CD4-positive, alpha-beta T cell treated with Interleukin-17A for 1 hour (primary cell): ENCODE data around the gene PPRC1.

ENCODE experiments used
- DNase-seq: peaks from one replicate; pipeline ENCODE4 v3.0.0-alpha.2; 2020

Gene PPRC1

GRCh38 chr10:102119417-102120141, 13.3 kb upstream of the PPRC1 start:
- DNase-seq, result peak; percentile 76

DNA sequence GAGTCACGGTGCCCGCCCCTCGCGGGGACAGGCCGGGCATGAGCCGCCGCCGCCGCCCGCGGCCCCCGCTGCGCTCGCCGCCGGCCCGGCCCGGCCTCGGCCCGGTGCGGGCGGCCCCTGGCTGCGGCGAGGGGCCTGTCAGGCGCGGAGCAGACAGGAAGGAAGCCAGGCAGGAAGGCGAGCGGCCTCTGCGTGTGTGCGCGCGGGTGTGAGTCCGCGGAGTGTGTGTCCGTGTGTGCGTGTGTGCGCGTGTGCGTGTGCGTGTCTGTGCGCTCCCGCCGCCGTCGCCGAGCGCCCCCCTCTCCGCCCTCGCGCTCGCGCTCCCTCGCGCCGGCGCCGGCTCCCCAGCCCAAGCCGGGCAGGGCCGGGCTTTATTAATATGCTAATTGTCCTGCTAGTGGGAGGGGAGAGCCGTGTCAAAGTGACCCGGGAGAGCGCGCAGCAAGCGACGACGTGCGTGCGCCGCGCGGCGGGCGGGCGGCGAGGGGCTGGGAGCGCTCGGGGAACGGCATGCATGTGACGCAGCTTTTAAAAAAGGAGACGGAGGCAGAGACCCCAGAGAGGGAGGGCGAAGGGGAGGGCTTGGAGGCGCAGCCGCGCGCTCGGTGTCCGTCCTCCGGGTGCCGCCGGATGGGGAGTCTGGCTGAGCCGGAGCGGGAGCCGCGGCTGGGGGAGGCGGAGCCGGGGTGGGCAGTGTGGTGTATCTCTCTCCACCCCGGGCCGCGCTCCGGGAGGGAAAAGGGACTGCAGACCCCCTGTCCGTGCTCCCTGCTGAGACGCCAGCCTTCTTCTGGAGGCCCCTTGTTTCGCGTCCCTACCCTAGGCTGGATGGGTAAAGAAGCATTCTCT, 12.5 kb upstream of the PPRC1 start, which contains the start of gene LDB1:
Gene LDB1 (minus strand): TSS at position 227 of the 849 bp plus-strand sequence. CDS start 258 bp downstream, outside the sequence.
- DNase-seq, result peak; percentile 81

DNA sequence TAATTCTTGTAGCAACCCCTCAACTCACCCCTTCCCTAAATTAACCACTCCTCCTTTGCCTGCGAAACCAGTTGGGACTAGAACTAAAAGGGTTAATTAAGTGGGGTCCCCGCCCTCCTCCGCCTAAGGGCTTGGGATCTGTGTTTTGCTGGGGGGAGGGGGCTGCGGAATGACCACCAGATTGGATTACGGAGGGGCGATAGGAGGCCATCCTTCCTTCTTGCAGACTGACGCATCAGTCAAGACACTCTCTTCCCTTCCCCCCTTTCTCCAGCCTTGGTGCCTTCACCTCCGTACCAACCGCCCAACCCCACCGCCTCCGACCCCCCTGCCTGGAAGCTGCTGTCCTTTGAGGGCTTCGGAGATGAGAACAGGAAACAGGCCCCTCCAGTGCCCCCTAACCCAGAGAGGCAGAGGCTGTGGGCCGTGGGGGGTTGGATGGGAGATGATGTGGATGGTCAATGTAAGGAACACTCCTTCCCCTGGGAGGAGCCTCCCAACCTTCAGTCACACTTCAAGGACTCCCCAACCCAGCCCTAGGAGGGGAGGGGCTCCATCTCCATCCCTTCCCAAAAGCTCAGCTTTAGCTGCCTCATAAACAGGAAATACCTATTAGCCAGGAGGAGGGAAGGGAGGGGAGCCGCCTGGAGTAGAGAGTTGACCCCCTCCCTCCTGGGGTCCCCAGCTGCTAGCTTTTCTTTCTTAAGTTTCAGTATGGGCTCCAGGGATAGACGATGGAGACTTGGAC, 11.7 kb upstream of the PPRC1 start:
- peak; percentile 36 for DNase-seq

GRCh38 chr10:102121739-102122372, 11.0 kb upstream of the PPRC1 start:
- no peak for DNase-seq

DNA sequence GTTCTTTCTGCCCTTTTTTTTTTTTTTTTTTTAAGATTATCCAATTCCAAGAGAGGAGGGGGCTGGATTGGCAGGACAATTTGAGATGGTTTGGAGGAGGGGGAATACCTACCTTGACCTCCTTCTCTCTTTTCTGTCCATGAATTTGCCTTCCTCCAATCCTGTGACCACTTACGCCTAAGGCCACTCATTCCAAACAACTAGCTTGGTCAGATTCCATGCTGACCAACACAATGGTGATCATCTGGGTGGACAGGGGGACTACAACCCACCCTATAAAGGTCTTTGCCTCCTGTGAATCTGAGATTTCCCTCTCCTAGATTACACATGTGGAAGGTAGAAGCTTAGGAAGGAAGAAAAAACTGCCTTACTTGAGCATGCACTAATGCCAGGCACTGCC, 10.4 kb upstream of the PPRC1 start:
- DNase-seq, result no peak

DNA sequence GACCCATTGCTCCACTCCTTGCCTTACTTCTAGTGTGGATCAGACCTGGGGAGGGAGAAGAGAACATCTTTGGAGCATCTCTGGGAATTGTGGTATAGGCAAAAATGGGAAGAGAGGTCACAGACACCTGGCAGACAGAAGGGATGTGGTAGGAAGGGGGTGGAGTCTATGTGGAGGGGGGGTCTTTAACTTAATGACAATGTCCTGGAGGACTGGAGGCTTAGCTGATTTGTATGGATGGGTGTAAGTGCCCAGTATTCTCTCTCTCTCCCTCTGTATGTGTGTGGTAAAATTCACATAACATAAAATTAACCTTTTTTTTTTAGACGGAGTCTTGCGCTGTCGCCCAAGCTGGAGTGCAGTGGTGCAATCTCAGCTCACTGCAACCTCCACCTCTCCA, 9.6 kb upstream of the PPRC1 start:
- no peak for DNase-seq

- no peak for DNase-seq
Measured at GRCh38 chr10:102131286-102132170, 1.3 kb upstream of the PPRC1 start.

DNA sequence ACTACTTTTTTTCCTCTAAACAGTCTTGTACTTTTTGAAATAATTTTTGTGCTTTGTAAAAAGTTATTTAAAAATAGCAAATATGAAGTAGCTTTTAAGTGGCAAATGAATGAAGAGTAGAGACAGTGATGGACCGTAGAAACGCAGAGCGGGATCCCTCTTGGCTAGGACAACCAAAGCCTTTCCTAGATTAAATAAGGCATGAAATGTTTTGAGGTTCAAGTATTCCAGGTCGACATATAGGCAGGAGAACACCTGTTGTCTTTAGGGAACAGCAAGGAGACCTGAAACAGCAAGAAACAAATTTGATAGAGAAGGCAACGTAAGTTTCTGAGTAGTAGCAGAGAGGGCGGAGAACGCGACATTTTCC, 662 bp upstream of the PPRC1 start:
- DNase-seq, result no peak

- peak; percentile 51 for DNase-seq
Measured at GRCh38 chr10:102133373-102134195, 744 bp downstream of the PPRC1 start.

DNA sequence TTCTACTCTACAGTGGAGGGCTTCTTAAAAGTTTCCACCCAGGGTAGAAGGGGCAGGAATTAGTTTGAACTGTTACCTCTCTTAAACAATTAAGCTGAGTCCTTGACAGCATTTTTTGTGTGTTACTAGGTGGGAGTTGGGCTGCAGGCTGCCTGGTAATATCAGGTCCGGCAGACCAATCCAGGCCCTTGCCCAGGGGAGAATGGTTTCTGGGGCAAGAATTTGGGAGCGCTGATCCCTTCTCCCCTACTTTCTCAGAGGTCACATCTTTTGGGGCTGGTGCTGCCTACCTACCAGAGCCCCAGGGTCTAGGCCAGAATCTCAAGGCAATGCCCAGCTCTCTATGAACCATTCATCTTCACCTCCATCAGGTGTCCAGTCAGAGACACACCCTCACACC, 1.6 kb downstream of the PPRC1 start:
- DNase-seq, result no peak

GRCh38 chr10:102135956-102136526, 3.2 kb downstream of the PPRC1 start:
- DNase-seq, result no peak

DNA sequence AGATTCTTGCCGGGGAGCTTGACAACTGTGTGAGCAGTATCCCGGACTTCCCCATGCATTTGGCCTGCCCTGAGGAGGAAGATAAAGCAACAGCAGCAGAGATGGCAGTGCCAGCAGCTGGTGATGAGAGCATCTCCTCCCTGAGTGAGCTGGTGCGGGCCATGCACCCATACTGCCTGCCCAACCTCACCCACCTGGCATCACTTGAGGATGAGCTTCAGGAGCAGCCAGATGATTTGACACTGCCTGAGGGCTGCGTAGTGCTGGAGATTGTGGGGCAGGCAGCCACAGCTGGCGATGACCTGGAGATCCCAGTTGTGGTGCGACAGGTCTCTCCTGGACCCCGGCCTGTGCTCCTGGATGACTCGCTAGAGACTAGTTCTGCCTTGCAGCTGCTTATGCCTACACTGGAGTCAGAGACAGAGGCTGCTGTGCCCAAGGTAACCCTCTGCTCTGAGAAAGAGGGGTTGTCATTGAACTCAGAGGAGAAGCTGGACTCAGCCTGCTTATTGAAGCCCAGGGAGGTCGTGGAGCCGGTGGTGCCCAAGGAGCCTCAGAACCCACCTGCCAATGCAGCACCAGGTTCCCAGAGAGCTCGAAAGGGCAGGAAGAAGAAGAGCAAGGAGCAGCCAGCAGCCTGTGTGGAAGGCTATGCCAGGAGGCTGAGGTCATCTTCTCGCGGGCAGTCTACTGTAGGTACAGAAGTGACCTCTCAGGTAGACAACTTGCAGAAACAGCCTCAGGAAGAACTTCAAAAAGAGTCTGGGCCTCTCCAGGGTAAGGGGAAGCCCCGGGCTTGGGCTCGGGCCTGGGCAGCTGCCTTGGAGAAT, 6.7 kb downstream of the PPRC1 start:
- no peak for DNase-seq

DNA sequence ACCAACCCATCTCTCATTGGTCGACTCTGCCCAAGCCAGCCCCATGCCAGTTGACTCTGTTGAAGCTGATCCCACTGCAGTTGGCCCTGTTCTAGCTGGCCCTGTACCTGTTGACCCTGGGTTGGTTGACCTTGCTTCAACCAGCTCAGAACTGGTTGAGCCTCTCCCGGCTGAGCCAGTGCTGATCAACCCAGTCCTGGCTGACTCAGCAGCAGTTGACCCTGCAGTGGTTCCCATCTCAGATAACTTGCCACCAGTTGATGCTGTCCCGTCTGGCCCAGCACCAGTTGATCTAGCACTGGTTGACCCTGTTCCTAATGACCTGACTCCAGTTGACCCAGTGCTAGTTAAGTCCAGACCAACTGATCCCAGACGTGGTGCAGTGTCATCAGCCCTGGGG, 7.4 kb downstream of the PPRC1 start:
- DNase-seq, result no peak

- no peak for DNase-seq
Measured at GRCh38 chr10:102140913-102141540, 8.2 kb downstream of the PPRC1 start.

DNA sequence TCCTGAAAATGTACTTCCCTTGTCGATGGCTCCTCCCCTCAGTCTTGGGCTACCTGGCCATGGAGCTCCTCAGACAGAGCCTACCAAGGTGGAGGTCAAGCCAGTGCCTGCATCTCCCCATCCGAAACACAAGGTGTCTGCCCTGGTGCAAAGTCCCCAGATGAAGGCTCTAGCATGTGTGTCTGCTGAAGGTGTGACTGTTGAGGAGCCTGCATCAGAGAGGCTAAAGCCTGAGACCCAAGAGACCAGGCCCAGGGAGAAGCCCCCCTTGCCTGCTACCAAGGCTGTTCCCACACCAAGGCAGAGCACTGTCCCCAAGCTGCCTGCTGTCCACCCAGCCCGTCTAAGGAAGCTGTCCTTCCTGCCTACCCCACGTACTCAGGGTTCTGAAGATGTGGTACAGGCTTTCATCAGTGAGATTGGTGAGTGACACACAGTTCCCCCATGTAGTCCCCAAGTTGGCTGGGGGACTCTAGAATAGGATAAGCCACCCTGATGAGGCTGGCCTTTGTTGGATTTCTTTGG, 8.8 kb downstream of the PPRC1 start:
- DNase-seq, result no peak

- DNase-seq, result no peak
Measured at GRCh38 chr10:102146971-102147428, 14.2 kb downstream of the PPRC1 start.

DNA sequence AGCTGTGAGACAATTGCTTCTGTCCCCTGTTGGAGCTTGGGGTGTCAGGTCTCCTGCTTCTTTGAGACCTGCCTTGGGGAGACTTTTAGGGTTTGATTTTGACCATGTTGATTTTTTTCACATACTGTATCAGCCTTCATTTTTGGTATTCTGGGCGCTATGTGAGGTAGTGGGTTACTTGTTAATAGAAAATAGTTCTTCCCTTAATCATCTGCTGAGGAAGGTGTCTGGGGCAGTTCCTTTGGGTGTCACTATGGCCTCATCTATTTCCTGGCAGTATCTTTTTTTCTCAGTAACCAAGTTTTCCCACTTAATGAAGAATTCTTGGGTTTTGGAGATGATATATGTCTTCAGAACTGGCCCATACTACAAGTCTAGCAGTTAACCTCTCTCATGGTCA, 14.7 kb downstream of the PPRC1 start:
- DNase-seq, result no peak

- no peak for DNase-seq
Measured at GRCh38 chr10:102148275-102148674, 15.4 kb downstream of the PPRC1 start.
